ENCODE results near the gene POLR3E.

Gene POLR3E

GRCh38 chr16:22316411-22316811 is 19.2 kb downstream of the POLR3E start:
- TF ChIP-seq, protein P1, sequence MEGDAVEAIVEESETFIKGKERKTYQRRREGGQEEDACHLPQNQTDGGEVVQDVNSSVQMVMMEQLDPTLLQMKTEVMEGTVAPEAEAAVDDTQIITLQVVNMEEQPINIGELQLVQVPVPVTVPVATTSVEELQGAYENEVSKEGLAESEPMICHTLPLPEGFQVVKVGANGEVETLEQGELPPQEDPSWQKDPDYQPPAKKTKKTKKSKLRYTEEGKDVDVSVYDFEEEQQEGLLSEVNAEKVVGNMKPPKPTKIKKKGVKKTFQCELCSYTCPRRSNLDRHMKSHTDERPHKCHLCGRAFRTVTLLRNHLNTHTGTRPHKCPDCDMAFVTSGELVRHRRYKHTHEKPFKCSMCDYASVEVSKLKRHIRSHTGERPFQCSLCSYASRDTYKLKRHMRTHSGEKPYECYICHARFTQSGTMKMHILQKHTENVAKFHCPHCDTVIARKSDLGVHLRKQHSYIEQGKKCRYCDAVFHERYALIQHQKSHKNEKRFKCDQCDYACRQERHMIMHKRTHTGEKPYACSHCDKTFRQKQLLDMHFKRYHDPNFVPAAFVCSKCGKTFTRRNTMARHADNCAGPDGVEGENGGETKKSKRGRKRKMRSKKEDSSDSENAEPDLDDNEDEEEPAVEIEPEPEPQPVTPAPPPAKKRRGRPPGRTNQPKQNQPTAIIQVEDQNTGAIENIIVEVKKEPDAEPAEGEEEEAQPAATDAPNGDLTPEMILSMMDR (IDR thresholded peaks at IDR 0.05; ENCODE audit: insufficient read depth, low read depth, low read length, missing control alignments): no peak
- no peak overlapping the region for H3K4me3 ChIP-seq (ENCODE audit: low read length)
- no peak for DNase-seq (ENCODE audit: low read depth)

- TF ChIP-seq, protein P1 (IDR thresholded peaks at IDR 0.05; ENCODE audit: insufficient read depth, low read depth, low read length, missing control alignments): no peak
- DNase-seq (ENCODE audit: low read depth): no peak
- H3K4me3 ChIP-seq (ENCODE audit: low read length): no peak overlapping the region
Measured at GRCh38 chr16:22317001-22317530, 19.9 kb downstream of the POLR3E start.

DNA sequence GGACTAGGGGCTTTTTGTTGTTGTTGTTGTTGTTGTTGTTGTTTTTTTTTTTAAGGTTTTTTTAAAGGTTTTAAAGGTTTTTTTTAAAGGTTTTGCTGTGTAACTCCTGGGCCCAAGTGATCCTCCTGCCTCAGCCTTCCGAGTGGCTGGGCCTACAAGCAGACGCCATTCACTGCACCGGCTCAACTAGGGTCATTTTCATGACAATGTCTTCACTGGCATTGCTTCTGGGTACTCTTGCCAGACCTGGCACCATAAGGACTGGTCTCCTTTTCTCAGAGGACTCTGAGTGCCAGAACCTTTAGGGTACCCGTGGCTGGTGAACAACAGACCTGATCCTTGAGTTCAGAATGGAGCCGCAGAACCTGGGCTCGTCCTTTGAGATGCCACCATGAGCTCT is 20.4 kb downstream of the POLR3E start:
- no peak for DNase-seq (ENCODE audit: low read depth)
- TF ChIP-seq, protein P1 (IDR thresholded peaks at IDR 0.05; ENCODE audit: insufficient read depth, low read depth, low read length, missing control alignments): no peak
- no peak overlapping the region for H3K4me3 ChIP-seq (ENCODE audit: low read length)

DNA sequence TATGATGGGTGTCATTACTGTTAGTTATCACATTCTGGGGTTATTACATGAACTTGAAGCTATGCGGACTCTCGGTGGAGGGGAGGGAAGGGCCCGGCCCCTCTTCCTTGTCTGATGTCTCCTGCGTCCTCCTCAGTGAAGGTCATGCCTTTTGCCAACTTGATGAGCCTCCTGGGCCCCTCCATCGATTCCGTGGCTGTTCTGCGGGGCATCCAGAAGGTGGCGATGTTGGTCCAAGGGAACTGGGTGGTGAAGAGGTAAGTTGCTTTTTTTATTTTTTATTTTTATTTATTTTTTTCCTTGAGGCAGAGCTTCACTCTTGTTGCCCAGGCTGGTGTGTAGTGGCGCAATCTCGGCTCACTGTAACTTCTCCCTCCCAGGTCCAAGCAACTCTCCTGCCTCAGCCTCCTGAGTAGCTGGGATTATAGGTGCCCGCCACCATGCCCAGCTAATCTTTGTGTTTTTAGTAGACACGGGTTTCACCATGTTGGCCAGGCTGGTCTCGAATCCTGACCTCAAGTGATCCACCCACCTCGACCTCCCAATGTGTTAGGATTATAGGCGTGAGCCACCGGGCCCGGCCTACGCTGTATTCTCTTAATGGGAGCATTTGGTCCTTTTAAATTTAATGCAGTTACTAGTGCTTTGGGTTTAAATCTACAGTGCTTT is 21.6 kb downstream of the POLR3E start:
- DNase-seq (ENCODE audit: low read depth): peak; percentile 55
- TF ChIP-seq, protein P1 (IDR thresholded peaks at IDR 0.05; ENCODE audit: insufficient read depth, low read depth, low read length, missing control alignments): peak; percentile 68
- H3K4me3 ChIP-seq (ENCODE audit: low read length): no peak overlapping the region

- no peak for DNase-seq (ENCODE audit: low read depth)
- H3K4me3 ChIP-seq (ENCODE audit: low read length): no peak overlapping the region
- TF ChIP-seq, protein P1 (IDR thresholded peaks at IDR 0.05; ENCODE audit: insufficient read depth, low read depth, low read length, missing control alignments): no peak
Measured at GRCh38 chr16:22320572-22321339, 23.5 kb downstream of the POLR3E start.

DNA sequence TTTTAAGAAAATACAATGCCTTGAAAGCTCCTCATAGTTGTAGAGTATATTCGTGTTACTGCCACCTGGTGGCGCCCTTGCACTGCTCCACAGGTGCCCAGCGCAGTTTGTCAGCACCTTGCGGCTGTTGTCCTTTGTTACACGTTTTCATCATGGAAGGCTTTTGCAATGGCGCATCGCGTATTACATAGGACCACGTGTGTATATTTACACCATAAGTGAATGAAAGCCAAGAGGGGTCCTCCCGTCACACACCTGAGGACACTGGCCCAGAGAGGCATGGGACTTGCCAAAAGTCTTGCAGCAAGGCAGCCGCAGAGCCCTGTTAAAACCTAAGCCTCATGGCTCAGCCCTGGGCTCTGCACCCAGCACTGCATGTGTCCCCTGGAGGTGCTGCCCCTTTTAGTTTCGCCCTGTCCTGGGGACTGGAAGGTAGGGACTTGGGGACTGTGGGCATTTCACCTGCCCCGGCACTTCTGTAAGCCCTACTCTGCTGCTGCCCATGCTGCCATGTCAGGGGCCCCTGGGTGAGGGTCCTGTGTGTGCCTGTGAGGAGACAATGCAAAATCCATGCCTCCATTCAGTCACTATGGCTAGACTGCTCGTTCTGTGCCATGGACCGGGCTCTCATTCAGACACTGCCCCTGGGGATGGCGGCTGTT is 24.3 kb downstream of the POLR3E start:
- TF ChIP-seq, protein P1 (IDR thresholded peaks at IDR 0.05; ENCODE audit: insufficient read depth, low read depth, low read length, missing control alignments): peak; percentile 92
- peak; percentile 85 for DNase-seq (ENCODE audit: low read depth)
- no peak overlapping the region for H3K4me3 ChIP-seq (ENCODE audit: low read length)
